ENCODE measurements around the gene MYBPC2. TPM values are rescaled to one million over a fixed set of nuclear protein-coding genes. Genes with fewer than 3 reads are reported as not detected.

MYBPC2 gene
- total RNA-seq, 1 experiment from 2014 or later, result not detected

DNA sequence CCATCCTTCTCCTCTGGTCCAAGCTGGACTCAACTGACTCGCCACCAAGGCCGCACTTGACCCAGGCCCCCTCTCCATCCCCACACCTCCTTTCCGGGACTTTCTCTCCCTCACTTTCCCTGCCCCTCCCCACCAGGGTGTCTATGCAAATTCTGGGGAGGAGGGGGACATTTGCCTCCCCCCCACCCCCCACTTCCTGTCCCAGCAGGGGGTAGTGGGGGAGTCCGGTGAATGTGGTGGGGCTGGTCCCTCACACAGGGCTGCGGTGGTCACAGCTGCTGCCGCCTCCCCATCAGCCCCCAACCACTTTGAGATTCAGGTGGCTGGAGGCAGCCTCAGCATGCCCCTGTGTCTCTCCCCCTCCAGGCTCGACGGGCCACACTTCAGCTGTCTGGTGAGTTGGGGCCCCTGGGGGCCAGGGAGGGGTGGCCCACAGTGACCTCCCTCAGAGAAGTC is 13.1 kb upstream of the MYBPC2 start:
- BruUV-seq (replicated peaks), result no TSS peak
- Histone ChIP-seq H3K36me3 (ENCODE audit: low read depth, low read length) (no peaks in the 10 kb centered on the region), H4K20me1 (ENCODE audit: low read length) (no peaks in the 10 kb centered on the region), H3K4me1 (ENCODE audit: insufficient read depth, low read length) (no peaks in the 10 kb centered on the region; the same call in 1 of the 2 replicates), H3K4me2 (ENCODE audit: low read length) (no peak overlapping the region), H3K9me2 (replicated peaks; ENCODE audit: low read length) (no peaks in the 10 kb centered on the region), H3K79me2 (ENCODE audit: low read length) (no peaks in the 10 kb centered on the region), H3F3A (ENCODE audit: low read length, unreplicated experiment) (no peaks in the 10 kb centered on the region), H3K4me3 (ENCODE audit: low read length) (no peak overlapping the region), H3K27me3 (ENCODE audit: low read length) (peaks cover 26% of the 10 kb centered on the region), H3K9me3 (ENCODE audit: low read length) (no peaks in the 10 kb centered on the region), H3K27ac (ENCODE audit: low read length) (no peak overlapping the region), H3K9ac (ENCODE audit: low read length) (no peak overlapping the region), H2AFZ (ENCODE audit: low read length) (no peak overlapping the region)
- CTCF ChIA-PET, result no interaction called here
- POLR2A ChIA-PET (ENCODE audit: unreplicated experiment), result no interaction called here
- ATAC-seq (no peak), DNase-seq (no peak)
- intact Hi-C loops (cut with micrococcal nuclease), result no loop called here
- TF ChIP-seq EZH2 (IDR thresholded peaks at IDR 0.05; ENCODE audit: low read length, unreplicated experiment), result no peak
- TF ChIP-seq, protein P1, sequence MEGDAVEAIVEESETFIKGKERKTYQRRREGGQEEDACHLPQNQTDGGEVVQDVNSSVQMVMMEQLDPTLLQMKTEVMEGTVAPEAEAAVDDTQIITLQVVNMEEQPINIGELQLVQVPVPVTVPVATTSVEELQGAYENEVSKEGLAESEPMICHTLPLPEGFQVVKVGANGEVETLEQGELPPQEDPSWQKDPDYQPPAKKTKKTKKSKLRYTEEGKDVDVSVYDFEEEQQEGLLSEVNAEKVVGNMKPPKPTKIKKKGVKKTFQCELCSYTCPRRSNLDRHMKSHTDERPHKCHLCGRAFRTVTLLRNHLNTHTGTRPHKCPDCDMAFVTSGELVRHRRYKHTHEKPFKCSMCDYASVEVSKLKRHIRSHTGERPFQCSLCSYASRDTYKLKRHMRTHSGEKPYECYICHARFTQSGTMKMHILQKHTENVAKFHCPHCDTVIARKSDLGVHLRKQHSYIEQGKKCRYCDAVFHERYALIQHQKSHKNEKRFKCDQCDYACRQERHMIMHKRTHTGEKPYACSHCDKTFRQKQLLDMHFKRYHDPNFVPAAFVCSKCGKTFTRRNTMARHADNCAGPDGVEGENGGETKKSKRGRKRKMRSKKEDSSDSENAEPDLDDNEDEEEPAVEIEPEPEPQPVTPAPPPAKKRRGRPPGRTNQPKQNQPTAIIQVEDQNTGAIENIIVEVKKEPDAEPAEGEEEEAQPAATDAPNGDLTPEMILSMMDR (conservative IDR thresholded peaks at IDR 0.05; ENCODE audit: low read depth, low read length), result no peak
- no peak for TF ChIP-seq EZH2phosphoT487 (IDR thresholded peaks at IDR 0.05; ENCODE audit: borderline replicate concordance, low read length)

DNA sequence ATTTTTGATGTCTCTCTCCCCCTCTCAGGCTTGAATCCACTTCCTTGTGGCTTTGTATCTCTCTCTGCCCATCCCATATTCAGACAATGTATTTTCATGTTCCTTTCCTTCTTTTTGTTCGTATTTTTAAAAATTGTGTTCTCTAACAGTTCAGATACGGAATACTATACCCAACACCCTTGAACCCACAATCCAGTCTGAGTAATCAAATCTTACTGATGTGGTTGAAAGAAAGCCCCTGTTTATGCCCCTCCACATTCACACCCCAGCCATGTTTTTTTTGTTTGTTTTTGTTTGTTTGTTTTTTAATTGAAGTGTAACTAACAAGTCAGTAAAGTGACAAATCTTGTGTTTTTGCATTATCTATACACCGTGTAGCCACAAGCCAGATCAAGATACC is 12.6 kb upstream of the MYBPC2 start:
- Histone ChIP-seq H3K9me3 (ENCODE audit: low read length) (no peaks in the 10 kb centered on the region), H3K27ac (ENCODE audit: low read length) (no peak overlapping the region), H3K79me2 (ENCODE audit: low read length) (no peaks in the 10 kb centered on the region), H3F3A (ENCODE audit: low read length, unreplicated experiment) (no peaks in the 10 kb centered on the region), H3K9me2 (replicated peaks; ENCODE audit: low read length) (no peaks in the 10 kb centered on the region), H2AFZ (ENCODE audit: low read length) (no peak overlapping the region), H3K4me2 (ENCODE audit: low read length) (no peak overlapping the region), H4K20me1 (ENCODE audit: low read length) (no peaks in the 10 kb centered on the region), H3K4me1 (ENCODE audit: insufficient read depth, low read length) (no peaks in the 10 kb centered on the region; the same call in 1 of the 2 replicates), H3K4me3 (ENCODE audit: low read length) (no peak overlapping the region), H3K36me3 (ENCODE audit: low read depth, low read length) (no peaks in the 10 kb centered on the region), H3K27me3 (ENCODE audit: low read length) (peaks cover 26% of the 10 kb centered on the region), H3K9ac (ENCODE audit: low read length) (no peak overlapping the region)
- ChIA-PET CTCF (no interaction called here), POLR2A (ENCODE audit: unreplicated experiment) (no interaction called here)
- DNase-seq, result no peak
- ATAC-seq, result no peak
- TF ChIP-seq EZH2phosphoT487 (IDR thresholded peaks at IDR 0.05; ENCODE audit: borderline replicate concordance, low read length), result no peak
- TF ChIP-seq, protein P1 (conservative IDR thresholded peaks at IDR 0.05; ENCODE audit: low read depth, low read length), result no peak
- TF ChIP-seq EZH2 (IDR thresholded peaks at IDR 0.05; ENCODE audit: low read length, unreplicated experiment), result no peak
- intact Hi-C loops (cut with micrococcal nuclease), result no loop called here
- no TSS peak for BruUV-seq (replicated peaks)

DNA sequence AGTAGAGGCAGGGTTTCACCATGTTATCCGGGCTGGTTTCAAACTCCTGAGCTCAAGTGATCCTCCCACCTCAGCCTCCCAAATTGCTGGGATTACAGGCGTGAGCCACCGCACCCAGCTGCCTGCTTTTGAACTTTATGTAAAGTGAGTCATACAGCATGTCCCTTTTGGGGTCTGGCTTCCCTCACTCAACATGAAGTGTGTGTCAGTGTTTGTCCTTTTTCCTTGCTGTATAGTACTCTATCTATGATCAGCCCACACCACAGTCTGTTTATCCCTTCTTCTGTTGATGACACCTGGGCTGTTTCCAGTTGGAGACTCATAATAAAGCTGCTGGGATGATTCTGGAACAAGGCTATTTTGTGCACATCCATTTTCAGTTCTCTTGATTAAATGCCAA is 11.9 kb upstream of the MYBPC2 start:
- no TSS peak for BruUV-seq (replicated peaks)

More for the DNA sequence above, 11.9 kb upstream of the MYBPC2 start:
- Histone ChIP-seq H3K27me3 (ENCODE audit: low read length) (peaks cover 26% of the 10 kb centered on the region), H2AFZ (ENCODE audit: low read length) (no peak overlapping the region), H3K9ac (ENCODE audit: low read length) (no peak overlapping the region), H3F3A (ENCODE audit: low read length, unreplicated experiment) (no peaks in the 10 kb centered on the region), H3K27ac (ENCODE audit: low read length) (no peak overlapping the region), H3K79me2 (ENCODE audit: low read length) (no peaks in the 10 kb centered on the region), H4K20me1 (ENCODE audit: low read length) (no peaks in the 10 kb centered on the region), H3K36me3 (ENCODE audit: low read depth, low read length) (no peaks in the 10 kb centered on the region), H3K9me2 (replicated peaks; ENCODE audit: low read length) (no peaks in the 10 kb centered on the region), H3K4me2 (ENCODE audit: low read length) (no peak overlapping the region), H3K4me1 (ENCODE audit: insufficient read depth, low read length) (no peaks in the 10 kb centered on the region; the same call in 1 of the 2 replicates), H3K4me3 (ENCODE audit: low read length) (no peak overlapping the region), H3K9me3 (ENCODE audit: low read length) (no peaks in the 10 kb centered on the region)
- no peak for ATAC-seq
- no peak for DNase-seq
- CTCF ChIA-PET, result no interaction called here
- TF ChIP-seq, protein P1 (conservative IDR thresholded peaks at IDR 0.05; ENCODE audit: low read depth, low read length), result no peak
- TF ChIP-seq EZH2 (IDR thresholded peaks at IDR 0.05; ENCODE audit: low read length, unreplicated experiment) (no peak), EZH2phosphoT487 (IDR thresholded peaks at IDR 0.05; ENCODE audit: borderline replicate concordance, low read length) (no peak)
- intact Hi-C loops (cut with micrococcal nuclease), result no loop called here
- POLR2A ChIA-PET (ENCODE audit: unreplicated experiment), result no interaction called here
